K562 (cell line): ENCODE measurements around the gene TP53I13. TPM values are rescaled to one million over a fixed set of nuclear protein-coding genes. Genes with fewer than 3 reads are reported as not detected.
A peak's percentile ranks its signal among the peaks of the same experiment; 100 is the strongest.

Experiments
- ATAC-seq: fragments of 200-7000 bp; cut with Tn5 transposase; 3 replicates; pipeline ENCODE4 v1.9.1; 2020; ENCODE audit warnings: moderate library complexity
- BruUV-seq: library from RNA; stranded (reverse); fragments of 400-500 nt; replicated peaks from 2 replicates; lab custom pipeline; 2021; lab: Mats Ljungman, UMichigan
- CTCF ChIA-PET: fragments of 300-600 bp; formaldehyde crosslinking; extraction: SDS; loops from one replicate; lab custom pipeline; 2021; ENCODE audit warnings: low intra/inter-chr PET ratio; lab: Yijun Ruan, JAX
- POLR2A ChIA-PET: fragments of 300-600, 350-650 bp; sonication (Branson Sonifier 250); formaldehyde crosslinking; extraction: SDS; loops from one replicate; lab custom pipeline; 2021; ENCODE audit warnings: antibody characterized with exemption, inconsistent platforms; lab: Yijun Ruan, JAX
- DNase-seq, 4 experiments: peaks; one replicate each; pipeline versions ENCODE4 v3.0.0 to v3.0.0-alpha.2; 2011 to 2018; ENCODE audit warnings: low spot score in 3 of 4, mixed read lengths in 3 of 4; ENCODE audit errors: extremely low read depth in 1 of 4
- FAIRE-seq: peaks from 2 replicates; lab custom pipeline; 2011; peaks lifted over from hg19 to GRCh38; lab: Jason Lieb, UNC
- H2AFZ ChIP-seq: 2 replicates; pipeline ENCODE4 v1.6.0; 2011; ENCODE audit warnings: low read depth, low read length, control low read depth, inconsistent platforms
- H3K27ac ChIP-seq: fragments of 200-600 bp; 3 replicates; pipeline ENCODE4 v1.8.0; 2011; ENCODE audit warnings: low read depth, mild to moderate bottlenecking, control low read depth, inconsistent platforms, low read length, moderate library complexity, mixed read lengths; ENCODE audit errors: extremely low read depth
- H3K27me3 ChIP-seq, 2 experiments: fragments of 300-600 bp in 1 of 2; 2 replicates in 1 of 2; 3 replicates in 1 of 2; pipeline versions ENCODE4 v1.6.0 to v1.8.0; 2011; ENCODE audit warnings: inconsistent platforms in 2 of 2, low read length in 2 of 2, mild to moderate bottlenecking in 1 of 2, mixed read lengths in 1 of 2, moderate library complexity in 1 of 2; ENCODE audit not compliant: control insufficient read depth in 2 of 2, insufficient read depth in 2 of 2
- H3K36me3 ChIP-seq: fragments of 300-600 bp; 3 replicates; pipeline ENCODE4 v1.8.0; 2011; ENCODE audit warnings: mild to moderate bottlenecking, low read length, inconsistent platforms; ENCODE audit not compliant: control insufficient read depth, insufficient read depth
- H3K4me1 ChIP-seq, 2 experiments: fragments of 200-600 bp in 1 of 2; replicated peaks in 1 of 2; 2 replicates in 1 of 2; 3 replicates in 1 of 2; pipeline versions ENCODE4 v1.5.1 to v1.8.0; 2011; ENCODE audit warnings: inconsistent platforms in 2 of 2, low read length in 2 of 2, mild to moderate bottlenecking in 1 of 2, mixed read lengths in 1 of 2, moderate library complexity in 1 of 2; ENCODE audit not compliant: control insufficient read depth in 2 of 2, insufficient read depth in 2 of 2
- H3K4me2 ChIP-seq: 2 replicates; pipeline ENCODE4 v1.6.1; 2011; ENCODE audit warnings: low read length, control low read depth, inconsistent platforms, mixed read lengths; ENCODE audit not compliant: insufficient read depth
- H3K4me3 ChIP-seq: fragments of 200-600 bp; sonication (generic), shearing (Covaris generic); 2 replicates; pipeline ENCODE4 v1.5.1; 2016; ENCODE audit warnings: control low read depth, inconsistent platforms
- H3K79me2 ChIP-seq: fragments of 200-600 bp; 3 replicates; pipeline ENCODE4 v1.8.0; 2011; ENCODE audit warnings: low read length, inconsistent platforms; ENCODE audit not compliant: control insufficient read depth, insufficient read depth
- H3K9ac ChIP-seq, 2 experiments: 2 replicates each; pipeline versions ENCODE4 v1.6.0 to v1.6.1; 2011; ENCODE audit warnings: low read depth in 2 of 2, low read length in 2 of 2, control low read depth in 1 of 2, inconsistent platforms in 1 of 2, mild to moderate bottlenecking in 1 of 2, mixed read lengths in 1 of 2; ENCODE audit not compliant: insufficient read depth in 1 of 2
- H3K9me1 ChIP-seq: one replicate; pipeline ENCODE4 v1.6.0; 2011; ENCODE audit warnings: inconsistent platforms, mild to moderate bottlenecking, low read length, moderate library complexity; ENCODE audit not compliant: control insufficient read depth, insufficient read depth
- H3K9me3 ChIP-seq: replicated peaks from 2 replicates; pipeline ENCODE4 v1.5.1; 2011; ENCODE audit warnings: low read depth, low read length, inconsistent platforms; ENCODE audit not compliant: control insufficient read depth, insufficient read depth
- H4K20me1 ChIP-seq: replicated peaks from 2 replicates; pipeline ENCODE4 v1.6.1; 2011; ENCODE audit warnings: low read length, inconsistent platforms, mixed read lengths; ENCODE audit not compliant: control insufficient read depth, insufficient read depth
- MYNN ChIP-seq, 2 experiments: sonication (generic); formaldehyde crosslinking in 1 of 2; IDR thresholded peaks; 2 replicates each; pipeline versions ENCODE4 v1.5.0 to v1.6.1; 2016 to 2020; ENCODE audit warnings: antibody characterized with exemption in 1 of 2, missing genetic modification reagents in 1 of 2
- RBFOX2 ChIP-seq: fragments of 200-400 bp; formaldehyde crosslinking; IDR thresholded peaks from 2 replicates; pipeline ENCODE4 v1.6.1; 2017; ENCODE audit warnings: low read depth, mild to moderate bottlenecking, low read length, moderate library complexity
- RFX1 ChIP-seq: fragments of 450-650 bp; IDR thresholded peaks from 2 replicates; pipeline ENCODE4 v1.6.1; 2016; ENCODE audit warnings: mild to moderate bottlenecking, moderate library complexity
- RHOXF2B ChIP-seq: fragments of 250-450 bp; sonication (Bioruptor Pico); conservative IDR thresholded peaks from 2 replicates; pipeline ENCODE4 v1.5.1; 2021
- ZNF3 ChIP-seq: fragments of 250-450 bp; sonication (Bioruptor Pico); IDR thresholded peaks from 2 replicates; pipeline ENCODE4 v1.5.0; 2021; ENCODE audit warnings: mild to moderate bottlenecking, moderate library complexity
- WGBS: fragments of 100-300 bp; shearing (Covaris generic); methylation state at CpG from one replicate; pipeline ENCODE4 v1.1.6; 2016; ENCODE audit warnings: low coverage, mixed read lengths; ENCODE audit not compliant: insufficient coverage; ENCODE audit errors: missing lambda C conversion rate; 5-methylcytosine and 5-hydroxymethylcytosine counted together
- in situ Hi-C: fragments of 300-500 bp; cut with MboI; formaldehyde crosslinking; loops from 4 replicates; pipeline ENCODE4 v1.15.0; 2018; ENCODE audit warnings: inconsistent platforms, mixed read lengths
- intact Hi-C: fragments of 100-400 bp; cut with micrococcal nuclease; formaldehyde crosslinking; loops from 2 replicates; pipeline ENCODE4 v1.14.2; 2022
- polyA plus RNA-seq, 8 experiments: library from polyadenylated mRNA; depleted of rRNA in 4 of 8; stranded (reverse) in 5 of 8; unstranded in 3 of 8; fragments of >200 nt; fragmentation: Nextera tagmentation in 2 of 8; fragmentation: Illumina TruSeq in 1 of 8; extraction: Ambion mirVana in 2 of 8; extraction: Trizol in 1 of 8; gene quantifications; 2 replicates each; pipeline versions ENCODE4 v1.2.1 to v1.2.3, GENCODE V29; 2011 to 2014; ENCODE audit warnings: inconsistent platforms in 1 of 8, missing spikeins in 1 of 8
- total RNA-seq, 7 experiments: library from RNA; depleted of rRNA in 6 of 7; stranded (reverse); fragments of >200 nt in 6 of 7; fragmentation: Illumina TruSeq in 2 of 7; extraction: Trizol in 2 of 7; gene quantifications; 2 replicates each; pipeline versions ENCODE4 v1.2.1 to v1.2.3, GENCODE V29; 2011 to 2021; ENCODE audit warnings: low replicate concordance in 1 of 7
- TF ChIP-seq, protein P1 (sequence below): fragments of 250-450 bp; sonication (Bioruptor Pico); IDR thresholded peaks from 2 replicates; pipeline ENCODE4 v1.4.0; 2020; ENCODE audit warnings: mild to moderate bottlenecking, moderate library complexity, borderline replicate concordance
- TF ChIP-seq, protein P2 (sequence below): IDR thresholded peaks from 2 replicates; pipeline ENCODE4 v1.6.1; 2012; ENCODE audit warnings: low read depth, low read length, improper control_type of control experiment, borderline replicate concordance

The TP53I13 gene
- total and polyA plus RNA-seq, 9 of the 15 experiments (the other 6 are each of a cell fraction or from before 2014, with no cell fraction given) = 0.08 to 28.3 (median 9.1) TPM

DNA sequence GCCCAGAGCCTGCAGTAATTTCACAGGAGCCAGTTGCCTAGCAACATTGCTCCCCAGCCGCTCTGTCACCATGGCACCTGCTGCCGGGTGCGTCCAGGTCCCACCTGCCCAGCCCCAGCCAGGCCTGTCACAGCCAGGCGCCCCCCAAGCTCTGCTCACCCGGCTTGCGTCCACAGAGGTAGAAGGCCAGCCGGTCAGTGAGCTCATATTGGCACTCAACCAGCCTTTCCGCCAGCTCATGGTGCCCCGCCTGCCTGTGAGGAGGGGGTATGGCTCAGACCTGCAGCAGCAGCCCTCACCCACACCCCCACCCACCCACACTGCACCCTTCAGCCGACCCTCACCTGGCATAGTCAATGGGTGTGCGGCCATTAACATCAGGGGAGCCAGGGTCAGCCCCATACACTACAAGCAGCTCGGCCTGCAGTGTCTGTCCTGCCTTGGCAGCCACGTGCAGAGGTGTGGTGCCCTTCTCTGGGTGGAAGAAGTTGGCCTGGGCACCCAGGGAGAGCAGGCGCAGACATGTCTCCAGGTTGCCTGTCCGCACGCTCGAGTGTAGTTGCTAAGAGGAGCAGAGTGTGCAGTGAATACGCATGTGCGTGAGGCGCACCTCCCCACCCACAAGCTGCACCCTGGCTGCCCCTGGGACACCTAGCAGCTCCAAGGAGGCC lies 13.2 kb downstream of the TP53I13 start:
- CTCF ChIA-PET = no interaction called here
- no peaks in the 10 kb centered on the region for H3K9me3 ChIP-seq
- no peaks in the 10 kb centered on the region for H3K27me3 ChIP-seq
- FAIRE-seq (no peak), ATAC-seq (no peak), DNase-seq (no peak)
- no TSS peak for BruUV-seq
- H3K36me3 ChIP-seq = peaks cover 40% of the 10 kb centered on the region; the same call in 1 of the 3 replicates
- POLR2A ChIA-PET = interaction anchor here (0.6 to 1.0 kb wide), 4 partner anchors 9 to 548 kb away, joined by 3 to 4 read pairs (median 4); no protein-coding TSS in a partner anchor
- H3K4me1 ChIP-seq = peaks cover 6 to 42% of the 10 kb centered on the region in 2 experiments; a peak in 4 of 5 replicates
- H3K9ac ChIP-seq = no peak overlapping the region; a peak in 1 of 4 replicates
- no peaks in the 10 kb centered on the region for H4K20me1 ChIP-seq
- no peak overlapping the region for H3K4me2 ChIP-seq
- H3K79me2 ChIP-seq = peaks cover 5% of the 10 kb centered on the region; the same call in 1 of the 3 replicates
- no peak for TF ChIP-seq RHOXF2B (CRISPR knock-in tag)
- TF ChIP-seq, protein P1, sequence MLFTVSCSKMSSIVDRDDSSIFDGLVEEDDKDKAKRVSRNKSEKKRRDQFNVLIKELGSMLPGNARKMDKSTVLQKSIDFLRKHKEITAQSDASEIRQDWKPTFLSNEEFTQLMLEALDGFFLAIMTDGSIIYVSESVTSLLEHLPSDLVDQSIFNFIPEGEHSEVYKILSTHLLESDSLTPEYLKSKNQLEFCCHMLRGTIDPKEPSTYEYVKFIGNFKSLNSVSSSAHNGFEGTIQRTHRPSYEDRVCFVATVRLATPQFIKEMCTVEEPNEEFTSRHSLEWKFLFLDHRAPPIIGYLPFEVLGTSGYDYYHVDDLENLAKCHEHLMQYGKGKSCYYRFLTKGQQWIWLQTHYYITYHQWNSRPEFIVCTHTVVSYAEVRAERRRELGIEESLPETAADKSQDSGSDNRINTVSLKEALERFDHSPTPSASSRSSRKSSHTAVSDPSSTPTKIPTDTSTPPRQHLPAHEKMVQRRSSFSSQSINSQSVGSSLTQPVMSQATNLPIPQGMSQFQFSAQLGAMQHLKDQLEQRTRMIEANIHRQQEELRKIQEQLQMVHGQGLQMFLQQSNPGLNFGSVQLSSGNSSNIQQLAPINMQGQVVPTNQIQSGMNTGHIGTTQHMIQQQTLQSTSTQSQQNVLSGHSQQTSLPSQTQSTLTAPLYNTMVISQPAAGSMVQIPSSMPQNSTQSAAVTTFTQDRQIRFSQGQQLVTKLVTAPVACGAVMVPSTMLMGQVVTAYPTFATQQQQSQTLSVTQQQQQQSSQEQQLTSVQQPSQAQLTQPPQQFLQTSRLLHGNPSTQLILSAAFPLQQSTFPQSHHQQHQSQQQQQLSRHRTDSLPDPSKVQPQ (CRISPR knock-in tag) = no peak
- no peak for TF ChIP-seq ZNF3 (CRISPR knock-in tag)
- no peak for TF ChIP-seq RBFOX2
- TF ChIP-seq RFX1 = peak; percentile 77; the same call in 1 of the 2 replicates
- TF ChIP-seq, protein P2, sequence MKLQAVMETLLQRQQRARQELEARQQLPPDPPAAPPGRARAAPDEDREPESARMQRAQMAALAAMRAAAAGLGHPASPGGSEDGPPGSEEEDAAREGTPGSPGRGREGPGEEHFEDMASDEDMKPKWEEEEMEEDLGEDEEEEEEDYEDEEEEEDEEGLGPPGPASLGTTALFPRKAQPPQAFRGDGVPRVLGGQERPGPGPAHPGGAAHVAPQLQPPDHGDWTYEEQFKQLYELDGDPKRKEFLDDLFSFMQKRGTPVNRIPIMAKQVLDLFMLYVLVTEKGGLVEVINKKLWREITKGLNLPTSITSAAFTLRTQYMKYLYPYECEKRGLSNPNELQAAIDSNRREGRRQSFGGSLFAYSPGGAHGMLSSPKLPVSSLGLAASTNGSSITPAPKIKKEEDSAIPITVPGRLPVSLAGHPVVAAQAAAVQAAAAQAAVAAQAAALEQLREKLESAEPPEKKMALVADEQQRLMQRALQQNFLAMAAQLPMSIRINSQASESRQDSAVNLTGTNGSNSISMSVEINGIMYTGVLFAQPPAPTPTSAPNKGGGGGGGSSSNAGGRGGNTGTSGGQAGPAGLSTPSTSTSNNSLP = no peak
- TF ChIP-seq MYNN (IDR thresholded peaks at IDR 0.05) = 0 out of 2 replicates have a peak, but pooled peaks have one; percentile 24
- TF ChIP-seq MYNN (CRISPR knock-in tag; IDR thresholded peaks at IDR 0.05) = no peak
- no peak overlapping the region for H3K27ac ChIP-seq
- WGBS = 92% methylated on average over 13 of the region's 20 CpGs
- in situ Hi-C loops = no loop called here
- no peak overlapping the region for H3K4me3 ChIP-seq
- intact Hi-C loops = no loop called here
- no peaks in the 10 kb centered on the region for H3K9me1 ChIP-seq
- H2AFZ ChIP-seq = no peak overlapping the region
